Activated naive CD8-positive, alpha-beta T cell (primary cell): Measurements from ENCODE around the gene LRRC39.
"Not testable (repeated sequence)": the region's sequence is repeated elsewhere in the genome, so short reads cannot be mapped to it uniquely, and the experiment has no call there.

ENCODE experiments used
- H3K27ac Mint-ChIP-seq: one replicate; pipeline ENCODE4 v1.8.0; 2021; ENCODE audit warnings: mixed read lengths
- H3K27me3 Mint-ChIP-seq: one replicate; pipeline ENCODE4 v1.8.0; 2021; ENCODE audit warnings: mixed read lengths
- H3K36me3 Mint-ChIP-seq: one replicate; pipeline ENCODE4 v1.8.0; 2021; ENCODE audit warnings: mixed read lengths
- H3K4me1 Mint-ChIP-seq: one replicate; pipeline ENCODE4 v1.8.0; 2021; ENCODE audit warnings: low read depth, mixed read lengths
- H3K4me3 Mint-ChIP-seq: one replicate; pipeline ENCODE4 v1.8.0; 2021; ENCODE audit warnings: mild to moderate bottlenecking, mixed read lengths
- H3K9me3 Mint-ChIP-seq: one replicate; pipeline ENCODE4 v1.8.0; 2021; ENCODE audit warnings: low read depth, mixed read lengths

The LRRC39 gene

DNA sequence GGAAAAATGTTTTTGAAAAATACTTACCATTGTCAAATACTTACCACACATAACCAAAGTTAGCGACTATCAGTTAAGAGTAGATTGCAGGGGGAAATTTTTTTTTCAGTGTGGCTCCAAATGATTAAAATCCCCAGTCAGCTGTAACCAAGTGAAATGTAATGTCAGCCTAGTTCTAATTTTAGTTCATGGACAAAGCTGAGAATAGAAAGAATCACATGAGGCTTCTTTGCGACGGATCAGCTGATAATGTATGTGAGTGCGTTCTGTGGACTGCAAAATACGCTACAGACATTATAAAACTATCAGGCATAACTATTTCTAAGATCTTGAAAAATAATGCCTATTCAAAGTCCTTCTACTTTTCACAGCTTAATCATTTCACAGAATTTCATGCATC, at the start of gene LRRC39:
LRRC39 (minus strand) TSS at position 166 of the 400 bp plus-strand sequence. CDS start 9,740 bp downstream, outside the sequence.
- H3K4me3 Mint-ChIP-seq = no peak within 1 kb of the TSS
- H3K36me3 Mint-ChIP-seq = peaks cover 6% of the 10 kb centered on the region
- no peak within 1 kb of the TSS for H3K27ac Mint-ChIP-seq
- peaks cover 5% of the 10 kb centered on the region for H3K9me3 Mint-ChIP-seq
- no peaks in the 10 kb centered on the region for H3K27me3 Mint-ChIP-seq
- no peaks in the 10 kb centered on the region for H3K4me1 Mint-ChIP-seq

DNA sequence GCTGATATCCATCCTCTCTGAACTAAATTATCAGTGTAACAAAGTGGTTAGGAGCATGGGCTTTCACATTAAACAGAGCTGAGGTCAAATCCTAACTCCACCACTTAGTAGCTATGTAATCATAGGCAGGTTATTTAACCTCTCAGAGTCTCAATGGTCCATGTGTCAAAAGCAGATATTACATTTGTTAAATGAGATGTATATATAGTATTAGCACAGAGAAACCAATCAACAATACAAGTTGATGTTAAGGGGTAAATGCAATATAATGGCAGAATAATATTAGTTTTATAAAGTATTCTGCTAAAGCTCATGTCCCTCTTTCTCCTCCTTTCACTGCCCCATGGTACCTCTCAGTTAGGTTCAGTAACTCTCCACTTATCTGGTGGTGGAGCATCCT, 44.4 kb upstream of the LRRC39 start:
- Mint-ChIP-seq H3K27me3 (no peaks in the 10 kb centered on the region), H3K9me3 (no peaks in the 10 kb centered on the region), H3K27ac (no peak overlapping the region), H3K36me3 (peaks cover 11% of the 10 kb centered on the region), H3K4me3 (no peak overlapping the region), H3K4me1 (peaks cover 6% of the 10 kb centered on the region)

- no peaks in the 10 kb centered on the region for H3K27me3 Mint-ChIP-seq
- no peak overlapping the region for H3K27ac Mint-ChIP-seq
- H3K9me3 Mint-ChIP-seq = no peaks in the 10 kb centered on the region
- H3K36me3 Mint-ChIP-seq = peaks cover 13% of the 10 kb centered on the region
- H3K4me1 Mint-ChIP-seq = peaks cover 6% of the 10 kb centered on the region
- H3K4me3 Mint-ChIP-seq = no peak overlapping the region
Measured at GRCh38 chr1:100219883-100220282, 41.8 kb upstream of the LRRC39 start.

GRCh38 chr1:100219457-100219856, 41.4 kb upstream of the LRRC39 start:
- Mint-ChIP-seq H3K36me3 (peaks cover 13% of the 10 kb centered on the region), H3K4me3 (no peak overlapping the region), H3K27ac (no peak overlapping the region), H3K4me1 (peaks cover 6% of the 10 kb centered on the region), H3K9me3 (no peaks in the 10 kb centered on the region), H3K27me3 (no peaks in the 10 kb centered on the region)

GRCh38 chr1:100217834-100218233, 39.8 kb upstream of the LRRC39 start:
- H3K27me3 Mint-ChIP-seq = no peaks in the 10 kb centered on the region
- no peak overlapping the region for H3K4me3 Mint-ChIP-seq
- H3K4me1 Mint-ChIP-seq = peaks cover 6% of the 10 kb centered on the region
- no peaks in the 10 kb centered on the region for H3K9me3 Mint-ChIP-seq
- no peak overlapping the region for H3K27ac Mint-ChIP-seq
- peaks cover 13% of the 10 kb centered on the region for H3K36me3 Mint-ChIP-seq

- peaks cover 11% of the 10 kb centered on the region for H3K36me3 Mint-ChIP-seq
- H3K4me1 Mint-ChIP-seq = peaks cover 4% of the 10 kb centered on the region
- H3K27ac Mint-ChIP-seq = no peak overlapping the region
- no peak overlapping the region for H3K4me3 Mint-ChIP-seq
- no peaks in the 10 kb centered on the region for H3K27me3 Mint-ChIP-seq
- no peaks in the 10 kb centered on the region for H3K9me3 Mint-ChIP-seq
Measured at GRCh38 chr1:100215101-100215500, 37.0 kb upstream of the LRRC39 start.

DNA sequence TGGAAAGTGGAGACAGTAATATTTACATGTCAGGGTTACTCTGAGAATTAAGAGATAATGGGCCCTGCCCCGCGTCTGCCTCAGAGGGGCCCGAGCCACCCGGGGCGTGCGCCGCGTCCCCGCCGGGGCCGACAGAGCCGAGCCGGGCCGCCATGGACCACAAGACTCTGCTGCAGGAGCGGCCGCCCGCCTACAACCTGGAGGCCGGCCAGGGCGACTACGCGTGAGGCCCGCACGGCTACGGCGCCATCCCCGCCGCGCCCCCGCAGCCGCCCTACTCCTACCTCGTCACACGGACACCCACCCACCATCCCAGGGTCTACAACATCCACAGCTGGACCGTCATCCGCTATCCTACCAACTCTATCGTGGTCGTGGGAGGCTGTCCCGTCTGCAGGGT, 35.1 kb upstream of the LRRC39 start:
- peaks cover 9% of the 10 kb centered on the region for H3K36me3 Mint-ChIP-seq
- no peaks in the 10 kb centered on the region for H3K4me1 Mint-ChIP-seq
- no peak overlapping the region for H3K4me3 Mint-ChIP-seq
- no peaks in the 10 kb centered on the region for H3K27me3 Mint-ChIP-seq
- no peak overlapping the region for H3K27ac Mint-ChIP-seq
- no peaks in the 10 kb centered on the region for H3K9me3 Mint-ChIP-seq

GRCh38 chr1:100206301-100206700, 28.2 kb upstream of the LRRC39 start:
- Mint-ChIP-seq H3K36me3 (peaks cover 37% of the 10 kb centered on the region), H3K27ac (no peak overlapping the region), H3K27me3 (no peaks in the 10 kb centered on the region), H3K9me3 (no peaks in the 10 kb centered on the region), H3K4me1 (no peaks in the 10 kb centered on the region), H3K4me3 (no peak overlapping the region)

GRCh38 chr1:100205593-100205992, 27.5 kb upstream of the LRRC39 start:
- H3K4me1 Mint-ChIP-seq, H3K9me3 Mint-ChIP-seq, H3K27ac Mint-ChIP-seq, H3K27me3 Mint-ChIP-seq, H3K4me3 Mint-ChIP-seq: not testable (repeated sequence)
- peaks cover 40% of the 10 kb centered on the region for H3K36me3 Mint-ChIP-seq

DNA sequence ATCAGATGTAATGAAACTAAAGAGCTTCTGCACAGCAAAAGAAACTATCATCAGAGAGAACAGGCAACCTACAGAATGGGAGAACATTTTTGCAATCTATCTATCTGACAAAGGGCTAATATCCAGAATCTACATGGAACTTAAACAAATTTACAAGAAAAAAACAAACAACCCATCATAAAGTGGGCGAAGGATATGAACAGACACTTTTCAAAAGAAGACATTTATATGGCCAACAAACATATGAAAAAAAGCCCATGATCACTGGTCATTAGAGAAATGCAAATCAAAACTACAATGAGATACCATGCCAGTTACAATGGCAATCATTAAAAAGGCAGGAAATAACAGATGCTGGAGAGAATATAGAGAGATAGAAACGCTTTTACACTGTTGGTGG, 27.0 kb upstream of the LRRC39 start:
- H3K9me3 Mint-ChIP-seq, H3K27me3 Mint-ChIP-seq, H3K4me3 Mint-ChIP-seq, H3K27ac Mint-ChIP-seq, H3K4me1 Mint-ChIP-seq: not testable (repeated sequence)
- peaks cover 40% of the 10 kb centered on the region for H3K36me3 Mint-ChIP-seq

DNA sequence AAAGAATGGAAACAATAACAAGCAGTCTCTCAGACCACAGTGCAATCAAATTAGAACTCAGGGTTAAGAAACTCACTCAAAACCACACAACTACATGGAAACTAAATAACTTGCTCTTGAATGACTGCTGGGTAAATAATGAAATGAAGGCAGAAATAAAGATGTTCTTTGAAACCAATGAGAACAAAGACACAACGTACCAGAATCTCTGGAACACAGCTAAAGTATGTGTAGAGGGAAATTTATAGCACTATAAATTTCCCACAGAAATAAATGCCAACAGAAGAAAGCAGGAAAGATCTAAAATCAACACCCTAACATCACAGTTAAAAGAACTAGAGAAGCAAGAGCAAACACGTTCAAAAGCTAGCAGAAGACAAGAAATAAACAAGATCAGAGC, 24.6 kb upstream of the LRRC39 start:
- H3K4me1 Mint-ChIP-seq, H3K27ac Mint-ChIP-seq: not testable (repeated sequence)
- H3K36me3 Mint-ChIP-seq = peaks cover 45% of the 10 kb centered on the region

DNA sequence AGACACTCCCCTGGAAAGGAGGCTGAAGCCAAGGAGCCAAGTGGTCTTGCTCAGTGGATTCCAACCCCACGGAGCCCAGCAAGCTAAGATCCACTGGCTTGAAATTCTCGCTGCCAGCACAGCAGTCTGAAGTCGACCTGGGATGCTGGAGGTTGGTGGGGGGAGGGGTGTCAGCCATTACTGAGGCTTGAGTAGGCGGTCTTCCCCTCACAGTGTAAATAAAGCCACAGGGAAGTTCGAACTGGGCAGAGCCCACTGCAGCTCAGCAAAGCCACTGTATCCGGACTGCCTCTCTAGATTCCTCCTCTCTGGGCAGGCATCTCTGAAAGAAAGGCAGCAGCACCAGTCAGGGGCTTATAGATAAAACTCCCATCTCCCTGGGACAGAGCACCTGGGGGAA, 22.0 kb upstream of the LRRC39 start:
- H3K4me1 Mint-ChIP-seq, H3K27me3 Mint-ChIP-seq, H3K27ac Mint-ChIP-seq, H3K4me3 Mint-ChIP-seq, H3K9me3 Mint-ChIP-seq: not testable (repeated sequence)
- peaks cover 48% of the 10 kb centered on the region for H3K36me3 Mint-ChIP-seq

More for the DNA sequence above, 24.6 kb upstream of the LRRC39 start:
- H3K9me3 Mint-ChIP-seq, H3K4me3 Mint-ChIP-seq, H3K27me3 Mint-ChIP-seq: not testable (repeated sequence)

DNA sequence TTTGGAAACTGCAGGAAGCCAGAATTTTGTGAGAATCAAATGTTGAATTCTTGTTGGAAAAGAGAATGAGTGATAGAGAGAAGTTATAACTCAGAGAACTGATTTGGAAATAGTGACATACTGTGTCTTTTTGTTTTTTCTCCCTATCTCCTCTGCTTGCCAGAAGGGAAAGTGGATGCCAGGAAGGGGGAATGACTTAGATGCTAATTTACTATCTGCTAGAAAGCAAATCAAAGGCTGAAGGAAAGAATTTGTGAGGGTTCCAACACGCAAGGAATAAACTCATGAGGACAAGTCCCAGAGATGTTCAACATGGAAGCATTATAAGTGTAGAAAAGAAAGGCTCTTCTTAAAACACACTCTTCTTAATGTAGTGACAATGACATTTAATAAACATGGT, 20.5 kb upstream of the LRRC39 start:
- no peaks in the 10 kb centered on the region for H3K27me3 Mint-ChIP-seq
- no peaks in the 10 kb centered on the region for H3K4me1 Mint-ChIP-seq
- no peak overlapping the region for H3K4me3 Mint-ChIP-seq
- peaks cover 35% of the 10 kb centered on the region for H3K36me3 Mint-ChIP-seq
- H3K27ac Mint-ChIP-seq = no peak overlapping the region
- H3K9me3 Mint-ChIP-seq = no peaks in the 10 kb centered on the region

- Mint-ChIP-seq H3K36me3 (peaks cover 13% of the 10 kb centered on the region), H3K4me1 (no peaks in the 10 kb centered on the region), H3K9me3 (no peaks in the 10 kb centered on the region), H3K27ac (no peak overlapping the region), H3K4me3 (no peak overlapping the region), H3K27me3 (no peaks in the 10 kb centered on the region)
Measured at GRCh38 chr1:100188617-100189016, 10.6 kb upstream of the LRRC39 start.

- Mint-ChIP-seq H3K4me1 (no peaks in the 10 kb centered on the region), H3K36me3 (peaks cover 13% of the 10 kb centered on the region), H3K4me3 (no peak overlapping the region), H3K9me3 (no peaks in the 10 kb centered on the region), H3K27me3 (no peaks in the 10 kb centered on the region), H3K27ac (no peak overlapping the region)
Measured at GRCh38 chr1:100187912-100188311, 9.9 kb upstream of the LRRC39 start.

GRCh38 chr1:100184536-100184935, 6.5 kb upstream of the LRRC39 start:
- H3K9me3 Mint-ChIP-seq = peaks cover 5% of the 10 kb centered on the region
- H3K4me3 Mint-ChIP-seq = no peak overlapping the region
- H3K36me3 Mint-ChIP-seq = peaks cover 5% of the 10 kb centered on the region
- H3K4me1 Mint-ChIP-seq = no peaks in the 10 kb centered on the region
- H3K27me3 Mint-ChIP-seq = no peaks in the 10 kb centered on the region
- no peak overlapping the region for H3K27ac Mint-ChIP-seq

DNA sequence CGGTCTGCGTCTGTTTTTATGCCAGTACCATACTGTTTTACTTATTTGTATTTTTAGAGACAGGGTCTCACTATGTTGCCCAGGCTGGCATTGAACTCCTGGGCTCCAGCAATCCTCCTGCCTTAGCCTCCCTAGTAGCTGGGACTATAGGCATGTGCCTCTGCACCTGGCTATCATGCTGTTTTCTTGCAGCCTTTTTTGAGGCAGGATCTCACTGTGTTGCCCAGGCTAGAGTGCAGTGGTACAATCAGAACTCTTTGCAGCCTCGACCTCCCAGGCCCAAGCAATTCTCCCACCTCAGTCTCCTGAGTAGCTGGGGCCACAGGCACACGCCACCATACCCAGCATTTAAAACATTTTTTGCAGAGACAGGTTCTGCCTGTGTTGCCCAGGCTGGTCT, 5.3 kb upstream of the LRRC39 start:
- H3K9me3 Mint-ChIP-seq = peaks cover 5% of the 10 kb centered on the region
- H3K36me3 Mint-ChIP-seq = peaks cover 5% of the 10 kb centered on the region
- no peak overlapping the region for H3K27ac Mint-ChIP-seq
- no peaks in the 10 kb centered on the region for H3K27me3 Mint-ChIP-seq
- H3K4me1 Mint-ChIP-seq = no peaks in the 10 kb centered on the region
- H3K4me3 Mint-ChIP-seq = no peak overlapping the region
